NB4 (cell line): Measurements from ENCODE around the gene GINS2.

ENCODE experiments used
- DNase-seq: peaks from one replicate; pipeline ENCODE4 v3.0.0; 2010; ENCODE audit warnings: low read depth
- H3K4me3 ChIP-seq: one replicate; pipeline ENCODE4 v1.5.1; 2011; ENCODE audit warnings: mild to moderate bottlenecking, low read depth, low read length, moderate library complexity
- CTCF ChIP-seq: IDR thresholded peaks from one replicate; pipeline ENCODE4 v1.5.1; 2012; ENCODE audit warnings: low read depth, low read length
- MAX ChIP-seq: IDR thresholded peaks from 2 replicates; pipeline ENCODE4 v1.6.1; 2011; ENCODE audit warnings: low read depth, low read length
- MYC ChIP-seq: IDR thresholded peaks from 2 replicates; pipeline ENCODE4 v1.6.1; 2011; ENCODE audit warnings: low read depth, low read length
- POLR2A ChIP-seq: IDR thresholded peaks from 2 replicates; pipeline ENCODE4 v1.6.1; 2011; ENCODE audit warnings: mild to moderate bottlenecking; ENCODE audit not compliant: insufficient read length; ENCODE audit errors: extremely low read depth

Gene GINS2

GRCh38 chr16:85628265-85628556, 60.5 kb downstream of the GINS2 start:
- TF ChIP-seq MAX: no peak
- no peak for TF ChIP-seq POLR2A
- TF ChIP-seq MYC: no peak
- no peak for TF ChIP-seq CTCF
- no peak for DNase-seq
- no peak overlapping the region for H3K4me3 ChIP-seq

- no peak for DNase-seq
- H3K4me3 ChIP-seq: no peak overlapping the region
- TF ChIP-seq POLR2A (no peak), MAX (no peak), MYC (no peak), CTCF (no peak)
Measured at GRCh38 chr16:85627526-85628264, 61.1 kb downstream of the GINS2 start.

- no peak for DNase-seq
- no peak overlapping the region for H3K4me3 ChIP-seq
- no peak for TF ChIP-seq MAX
Measured at GRCh38 chr16:85627089-85627488, 61.7 kb downstream of the GINS2 start.
